Right ventricle myocardium superior (tissue), 1 donor: Measurements from ENCODE around the gene ASIC3. TPM values are rescaled to one million over a fixed set of nuclear protein-coding genes. Genes with fewer than 3 reads are reported as not detected.

ENCODE experiments used
- ATAC-seq: fragments of 200-7000 bp; cut with Tn5 transposase; one replicate; pipeline ENCODE4 v1.9.1; 2020; ENCODE audit warnings: mild to moderate bottlenecking; ENCODE audit not compliant: poor library complexity
- DNase-seq: peaks from one replicate; pipeline ENCODE4 v3.0.0-alpha.2; 2020
- intact Hi-C: fragments of 100-400 bp; cut with DNase I; formaldehyde crosslinking; loops from one replicate; pipeline ENCODE4 v1.11.2; 2022
- total RNA-seq: library from RNA; stranded (reverse); fragmentation: NEBNext Ultra II Directional; extraction: Animal tissue kit (Norgen Biotek cat#: 25700); gene quantifications from one replicate; pipeline ENCODE4 v1.2.1, GENCODE V29; 2021
- donor health status: DM: no; HTN: yes; CAD: no; lungs with severe emphysema.

ASIC3 gene
- total RNA-seq, 1 donor from 2014 or later, result 6.5 TPM

DNA sequence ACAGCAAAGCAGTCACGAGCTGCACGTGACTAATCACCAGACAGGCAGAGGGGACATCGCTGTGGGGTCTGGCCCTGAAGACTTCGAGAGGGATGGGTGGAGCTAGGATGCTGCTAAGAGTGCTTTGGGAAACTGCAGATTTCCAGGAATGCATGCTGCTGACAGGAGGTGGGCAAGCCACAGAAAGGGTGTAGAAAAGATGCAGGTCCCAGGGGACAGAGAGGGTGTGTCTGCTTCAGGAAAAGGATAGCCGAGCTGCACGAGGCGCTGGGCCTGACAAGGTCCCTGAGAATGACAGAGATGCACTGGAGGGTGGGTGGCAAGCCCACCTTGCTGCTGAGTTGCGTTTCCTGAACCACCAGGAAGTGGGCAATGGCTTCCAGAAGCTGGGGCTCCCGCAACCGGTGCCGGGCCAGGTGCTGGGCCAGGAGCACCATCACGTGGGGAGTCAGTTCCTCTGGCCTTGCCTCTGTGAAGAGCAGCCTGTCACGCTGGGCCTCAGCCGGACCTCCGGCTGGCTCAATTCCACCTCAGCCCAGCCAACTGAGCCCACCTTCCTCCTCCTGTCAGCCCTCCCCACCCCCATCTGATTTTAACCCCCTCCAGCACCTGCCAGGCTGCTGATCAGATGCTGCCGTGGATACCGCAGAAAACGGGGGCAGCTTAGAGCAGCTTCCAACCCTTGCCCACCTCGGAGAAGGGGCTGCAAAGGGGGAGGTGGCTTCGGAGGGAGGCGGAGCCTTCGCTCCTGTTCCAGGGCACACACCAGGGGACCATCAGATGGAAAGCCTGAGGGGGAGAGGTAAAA lies 30.1 kb downstream of the ASIC3 start:
- DNase-seq (peak; percentile 42), ATAC-seq (no peak)
- intact Hi-C loops, result no loop called here

GRCh38 chr7:151079199-151079910 lies 31.0 kb downstream of the ASIC3 start:
- intact Hi-C loops, result no loop called here
- ATAC-seq (no peak), DNase-seq (peak; percentile 37)

GRCh38 chr7:151080067-151080521 lies 31.8 kb downstream of the ASIC3 start:
- peak; percentile 60 for DNase-seq
- intact Hi-C loops, result no loop called here
- peak; percentile 7 for ATAC-seq

DNA sequence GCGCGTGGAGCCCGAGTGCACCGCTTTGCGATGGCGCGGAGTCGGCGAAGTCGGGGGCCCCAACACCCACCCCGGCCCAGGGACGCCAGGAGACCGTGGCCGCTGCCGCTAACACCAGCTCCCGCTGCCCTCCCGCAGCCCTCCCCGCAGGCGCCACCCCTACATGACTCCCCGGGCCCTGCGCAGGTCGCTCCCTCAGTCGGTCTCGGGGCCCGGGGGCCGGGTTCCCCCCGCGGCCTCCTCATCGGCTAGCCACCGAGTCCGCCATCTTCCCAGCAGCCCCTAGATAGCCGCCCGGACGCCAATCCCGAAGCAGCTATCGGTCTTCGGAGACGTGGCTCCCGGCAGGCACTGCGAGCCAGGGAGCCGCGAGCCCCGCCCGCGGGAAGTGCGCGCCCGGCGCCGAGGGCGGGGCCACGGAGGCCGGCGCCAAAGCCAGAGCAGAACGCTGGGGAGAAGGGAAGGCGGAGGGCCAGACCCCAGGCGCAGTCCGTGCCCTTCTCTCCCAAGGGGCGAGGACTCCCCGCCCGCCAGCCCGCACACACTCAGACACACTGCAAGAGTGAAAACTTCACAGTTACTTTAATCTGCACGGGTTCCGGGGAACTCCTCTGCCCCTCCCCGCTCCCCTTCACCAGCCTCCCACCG lies 32.3 kb downstream of the ASIC3 start, which contains the start of gene FASTK:
TSS of gene FASTK (minus strand) at position 288 of the 648 bp plus-strand sequence. CDS start at position 245, 43 bp downstream.
- peak; percentile 88 for ATAC-seq
- intact Hi-C loops, result no loop called here
- DNase-seq, result peak; percentile 94

DNA sequence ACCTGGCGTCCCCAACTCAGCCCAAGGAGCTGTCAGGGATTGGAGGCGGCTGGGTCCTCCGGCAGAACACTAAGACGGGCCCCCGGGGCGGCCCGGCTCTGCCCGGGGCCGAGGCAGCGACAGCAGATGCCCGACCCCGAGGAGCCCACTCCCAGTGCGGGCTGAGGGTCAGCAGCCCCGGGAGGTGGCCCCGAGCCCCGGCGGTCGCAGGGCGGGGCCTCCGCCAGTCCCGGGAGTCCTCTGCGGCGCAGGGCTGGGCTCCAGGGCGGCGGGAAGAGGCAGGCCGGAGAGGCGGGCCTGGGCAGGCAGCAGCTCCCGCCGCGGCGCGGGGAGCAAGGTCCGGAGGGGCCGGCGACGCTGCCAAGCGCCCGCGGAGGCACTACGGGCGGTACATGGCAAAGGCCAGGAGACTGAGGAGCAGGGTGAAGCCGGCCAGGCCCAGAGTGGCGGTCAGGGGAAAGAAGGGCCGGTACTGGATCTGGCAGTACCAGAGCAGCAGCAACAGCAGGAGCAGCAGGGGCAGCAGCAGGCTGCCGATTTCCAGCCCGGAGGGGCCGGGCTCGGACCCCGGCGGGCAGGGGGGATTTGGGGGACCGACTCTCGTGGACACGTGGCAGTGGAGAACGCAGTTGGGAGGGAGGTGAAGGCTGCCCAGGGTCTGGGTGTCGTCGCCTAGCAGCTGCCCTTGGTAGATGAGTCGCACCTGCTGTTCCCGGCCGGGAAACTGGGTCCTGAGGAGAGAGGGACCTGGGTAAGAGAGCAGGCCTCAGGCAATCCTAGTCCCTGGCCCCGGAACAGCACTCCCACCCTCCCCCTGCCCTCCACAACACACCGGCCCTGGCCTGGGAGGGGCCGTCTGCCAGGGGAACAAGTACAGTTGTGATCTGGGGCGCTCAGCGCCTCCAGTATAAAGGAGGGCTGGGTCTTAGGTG lies 33.1 kb downstream of the ASIC3 start:
- intact Hi-C loops, result no loop called here
- peak; percentile 63 for DNase-seq
- ATAC-seq, result peak; percentile 3

DNA sequence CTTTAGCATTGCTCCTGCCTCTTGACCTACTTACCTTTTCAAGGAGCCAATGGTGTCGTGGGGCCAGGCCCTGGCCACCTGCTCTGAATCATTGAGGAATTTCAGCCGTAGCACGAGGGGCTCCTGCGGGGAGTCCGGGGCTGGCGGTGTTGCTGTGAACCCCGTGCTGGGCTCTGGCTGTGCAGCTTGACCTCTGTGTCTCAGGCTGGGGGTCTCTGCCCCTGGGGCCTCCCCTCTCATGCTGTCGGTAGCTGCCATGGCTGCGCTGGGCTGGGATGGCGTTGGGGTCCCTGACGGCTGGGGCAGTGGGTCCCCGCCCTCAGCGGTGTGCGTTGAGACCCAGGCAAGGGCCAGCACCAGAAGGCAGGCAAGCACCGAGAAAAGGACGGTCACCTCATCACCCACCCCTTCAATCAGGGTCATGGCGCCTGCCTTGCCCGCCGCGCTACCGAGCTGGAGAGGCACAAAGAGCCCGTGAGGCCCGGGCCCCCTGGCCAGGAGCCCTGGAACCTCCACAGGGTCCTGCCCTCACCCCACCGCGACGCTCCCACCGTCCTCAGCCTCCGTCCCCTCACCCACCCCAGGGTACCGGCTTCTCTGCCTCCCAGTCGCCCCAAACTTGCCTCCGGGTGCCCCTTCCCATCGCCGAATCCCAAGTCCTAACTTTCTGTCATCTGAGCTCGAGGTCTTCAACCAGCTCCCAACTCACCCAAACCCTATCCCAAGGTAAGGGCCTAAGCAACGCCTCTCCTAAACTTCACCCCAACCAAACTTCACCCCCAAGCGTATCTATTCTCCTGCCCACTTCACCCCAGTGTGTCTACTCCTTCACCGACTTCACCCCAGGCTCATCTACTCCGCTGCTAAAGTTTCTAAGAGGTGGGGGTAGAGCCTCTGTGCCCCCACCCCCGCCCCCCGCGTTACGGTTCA lies 34.1 kb downstream of the ASIC3 start:
- peak; percentile 44 for DNase-seq
- no peak for ATAC-seq
- intact Hi-C loops, result no loop called here

- ATAC-seq (peak; percentile 47), DNase-seq (peak; percentile 92)
- intact Hi-C loops, result no loop called here
Observed at GRCh38 chr7:151083071-151083823, 34.9 kb downstream of the ASIC3 start, which contains the start of gene TMUB1. Gene TMUB1 (minus strand): TSS chr7:151083493. CDS start chr7:151082563, 930 bp downstream.

- no peak for ATAC-seq
- no peak for DNase-seq
- intact Hi-C loops, result no loop called here
Observed at GRCh38 chr7:151083824-151084160, 35.5 kb downstream of the ASIC3 start.

- ATAC-seq, result no peak
- no peak for DNase-seq
- intact Hi-C loops, result no loop called here
Observed at GRCh38 chr7:151085329-151085690, 37.0 kb downstream of the ASIC3 start.

DNA sequence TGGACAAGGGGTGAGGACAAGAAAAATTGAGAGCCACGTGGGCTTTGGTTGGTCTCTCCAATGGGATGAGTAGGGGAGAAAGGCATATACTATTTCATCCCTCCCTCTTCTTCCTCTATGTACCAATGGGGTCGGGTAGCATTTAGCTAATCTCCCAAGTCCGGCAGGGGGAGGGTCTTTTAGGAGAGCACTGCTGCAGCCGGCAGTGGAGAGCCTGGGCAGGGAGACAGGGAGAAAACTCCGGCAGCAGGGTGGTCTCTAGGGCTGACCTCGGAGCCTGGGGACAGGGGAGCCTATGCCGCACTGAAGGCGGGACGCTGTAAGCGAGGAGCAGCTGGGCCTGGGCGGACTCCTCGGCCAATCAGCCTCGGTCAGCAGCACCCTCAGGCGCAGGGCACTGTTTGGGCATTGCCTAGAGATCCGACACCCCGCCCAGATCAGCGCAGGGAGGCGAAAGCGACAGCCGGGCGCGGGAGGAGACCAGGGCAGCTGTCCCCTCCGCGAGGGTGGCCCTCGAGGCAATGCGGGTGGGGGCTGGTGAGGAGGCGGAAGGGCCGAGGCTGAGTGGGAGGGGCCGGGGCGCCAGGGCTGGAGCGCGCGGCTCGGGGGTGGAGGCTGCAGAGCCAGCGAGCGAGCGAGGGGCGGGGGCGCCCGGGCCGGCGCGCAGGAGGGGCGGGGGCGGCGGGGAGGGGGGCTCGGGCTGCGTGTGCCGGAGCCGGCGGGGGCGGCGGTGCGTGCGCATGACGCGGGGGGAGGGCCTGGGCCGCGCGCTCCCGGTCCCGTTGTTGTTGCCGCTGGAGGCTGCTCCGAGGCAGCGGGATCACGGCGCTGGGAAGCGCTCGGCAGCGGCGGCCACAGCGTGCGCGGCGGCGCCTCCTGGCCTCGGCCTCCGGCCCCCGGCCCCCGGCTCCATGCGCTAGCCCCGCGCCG lies 37.6 kb downstream of the ASIC3 start, which contains the start of gene AGAP3:
TSS of gene AGAP3 (plus strand) at position 785 of the 930 bp plus-strand sequence. CDS start 267 bp downstream, outside the sequence.
- ATAC-seq, result peak; percentile 70
- intact Hi-C loops, result no loop called here

DNA sequence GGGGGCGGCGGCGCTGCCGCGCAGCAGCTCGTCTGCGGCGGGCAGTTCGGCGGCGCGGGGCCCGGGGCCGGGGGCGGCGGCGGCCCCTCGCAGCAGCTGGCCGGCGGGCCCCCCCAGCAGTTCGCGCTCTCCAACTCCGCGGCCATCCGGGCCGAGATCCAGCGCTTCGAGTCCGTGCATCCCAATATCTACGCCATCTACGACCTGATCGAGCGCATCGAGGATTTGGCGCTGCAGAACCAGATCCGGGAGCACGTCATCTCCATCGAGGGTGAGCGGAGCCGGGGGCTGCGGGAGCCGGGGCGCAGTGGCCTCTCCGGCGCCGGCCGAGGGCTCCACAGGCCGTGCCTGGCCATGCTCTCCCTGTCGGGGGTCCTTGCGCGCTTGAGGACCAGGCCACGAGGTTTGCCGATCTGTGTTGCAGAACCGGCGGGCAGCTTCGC lies 38.5 kb downstream of the ASIC3 start:
- ATAC-seq (no peak), DNase-seq (no peak)
- intact Hi-C loops, result no loop called here

More for the DNA sequence above, 37.6 kb downstream of the ASIC3 start, which contains the start of gene AGAP3:
- DNase-seq, result peak; percentile 94

DNA sequence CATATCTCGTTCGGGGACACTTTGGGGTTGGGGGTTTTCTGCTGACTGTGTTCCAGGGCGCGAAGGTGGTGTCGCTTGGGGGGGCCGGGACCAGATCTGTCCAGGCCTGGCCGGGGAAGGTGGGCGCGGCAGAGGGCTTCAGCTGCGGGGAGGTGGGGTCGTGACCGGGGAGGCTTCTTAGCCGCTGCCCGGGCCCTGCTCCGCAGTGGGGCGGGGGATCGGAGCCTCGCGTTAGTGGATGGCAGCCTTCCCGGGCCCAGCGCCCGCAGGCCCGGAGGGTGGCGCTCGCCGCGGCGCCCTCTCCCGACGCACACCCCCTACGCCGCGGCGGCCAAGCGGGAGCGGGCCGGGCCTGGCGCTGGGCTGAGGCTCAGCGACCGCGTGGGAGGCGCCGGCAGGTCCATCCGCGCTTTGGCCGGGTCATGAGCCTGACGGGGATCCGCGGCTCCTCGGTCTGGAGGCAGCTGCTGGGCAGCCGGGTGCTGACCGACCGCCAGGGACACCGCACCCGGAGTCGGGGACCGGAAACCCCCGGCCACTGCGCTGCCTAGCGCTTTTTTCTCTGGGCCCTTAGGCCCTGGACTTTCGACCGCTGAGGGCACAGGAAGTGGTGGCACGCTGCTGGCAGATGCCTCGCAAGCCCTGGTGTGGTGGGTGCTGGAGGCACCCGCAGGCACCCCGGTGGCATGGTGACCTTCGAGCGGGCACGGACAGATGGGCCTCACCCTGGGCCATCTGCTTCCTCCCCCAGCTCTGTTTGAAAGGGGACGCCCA lies 39.1 kb downstream of the ASIC3 start:
- DNase-seq (peak; percentile 84), ATAC-seq (peak; percentile 67)
- intact Hi-C loops, result no loop called here

DNA sequence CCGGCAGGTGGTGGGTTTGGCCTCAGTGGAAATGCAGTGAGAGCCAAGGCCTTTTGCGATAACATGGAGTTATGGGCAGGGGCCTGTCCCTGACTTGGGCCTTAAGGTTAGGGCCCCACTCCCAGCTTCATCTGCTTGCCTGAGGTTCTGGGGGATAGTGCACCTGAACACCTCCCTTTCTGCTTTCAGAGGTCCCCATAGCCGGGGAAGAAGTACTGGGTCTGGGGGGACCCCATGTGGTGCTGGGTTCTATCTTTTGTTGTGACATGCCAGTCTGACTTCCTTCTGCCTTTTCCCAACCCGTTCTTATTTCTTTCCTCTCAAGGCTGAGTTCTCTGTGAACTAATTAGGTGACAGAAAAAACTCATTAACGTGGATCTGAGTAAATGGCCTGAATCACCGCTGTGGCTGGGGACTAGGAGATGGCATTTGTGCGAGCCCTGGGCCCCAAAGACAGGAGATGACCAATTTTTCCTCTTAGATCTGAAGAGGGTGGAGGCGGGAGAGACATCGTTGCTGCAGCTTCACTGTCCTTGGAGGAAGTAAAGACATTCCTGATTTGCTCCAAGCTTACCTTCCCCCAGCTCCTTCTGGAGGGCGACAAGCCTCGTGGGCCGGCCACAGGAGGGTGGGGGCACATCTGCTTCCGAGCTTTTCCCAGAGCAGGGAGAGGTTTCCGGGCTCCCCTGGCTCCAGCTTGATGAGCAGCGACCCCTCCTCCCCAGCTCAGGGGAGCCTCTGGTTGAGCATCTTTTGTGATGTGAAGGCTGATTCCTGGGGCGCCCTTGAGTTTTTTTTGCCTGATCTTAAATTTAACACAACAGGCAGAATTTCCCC lies 39.9 kb downstream of the ASIC3 start:
- ATAC-seq, result no peak
- intact Hi-C loops, result no loop called here
- DNase-seq, result no peak
